H1 (cell line): ENCODE data around the gene ATE1. TPM values are rescaled to one million over a fixed set of nuclear protein-coding genes. Genes with fewer than 3 reads are reported as not detected.

Experiments used
- EZH2 ChIP-seq: fragments of 200-600 bp; sonication (generic); IDR thresholded peaks from 2 replicates; pipeline ENCODE4 v1.7.1; 2012; ENCODE audit warnings: low read depth, mild to moderate bottlenecking, moderate library complexity, low read length, inconsistent platforms; ENCODE audit not compliant: severe bottlenecking
- FOSL1 ChIP-seq: IDR thresholded peaks from 2 replicates; pipeline ENCODE4 v1.6.1; 2011; ENCODE audit warnings: mild to moderate bottlenecking, low read depth, low read length, moderate library complexity; ENCODE audit not compliant: insufficient read depth
- POLR2A ChIP-seq, 2 experiments: IDR thresholded peaks; 1 replicate in 1 of 2; 2 replicates in 1 of 2; pipeline ENCODE4 v1.6.1; 2011; ENCODE audit warnings: low read depth in 2 of 2, low read length in 2 of 2, mild to moderate bottlenecking in 2 of 2; ENCODE audit errors: control extremely low read depth in 1 of 2
- TAF7 ChIP-seq: optimal IDR thresholded peaks from 2 replicates; pipeline ENCODE3; 2011; ENCODE audit warnings: low read depth, mild to moderate bottlenecking, inconsistent platforms, low read length, moderate library complexity, borderline replicate concordance
- TCF12 ChIP-seq: IDR thresholded peaks from 2 replicates; pipeline ENCODE4 v1.6.1; 2011; ENCODE audit warnings: low read depth, mild to moderate bottlenecking, low read length
- YY1 ChIP-seq: IDR thresholded peaks from 2 replicates; pipeline ENCODE4 v1.6.1; 2011; ENCODE audit warnings: low read depth, mild to moderate bottlenecking, low read length
- polyA plus RNA-seq, 7 experiments: library from polyadenylated mRNA; depleted of rRNA in 3 of 7; stranded (reverse) in 5 of 7; unstranded in 2 of 7; fragments of >200 nt in 5 of 7; fragments of 200-250 nt in 2 of 7; gene quantifications; 1 replicate in 5 of 7; 2 replicates in 1 of 7; 4 replicates in 1 of 7; pipeline versions ENCODE4 v1.2.1 to v1.2.3, GENCODE V29; 2011 to 2013; ENCODE audit warnings: missing spikeins in 2 of 7, mixed read lengths in 2 of 7
- total RNA-seq: library from RNA; stranded (reverse); fragmentation: NEBNext Ultra II Directional; extraction: Animal tissue kit (Norgen Biotek cat#: 25700); gene quantifications from 2 replicates; pipeline ENCODE4 v1.2.1, GENCODE V29; 2021

The ATE1 gene
- total and polyA plus RNA-seq, 2 of the 8 experiments (the other 6 are each of a cell fraction or from before 2014, with no cell fraction given): 8.8 to 26.9 TPM

DNA sequence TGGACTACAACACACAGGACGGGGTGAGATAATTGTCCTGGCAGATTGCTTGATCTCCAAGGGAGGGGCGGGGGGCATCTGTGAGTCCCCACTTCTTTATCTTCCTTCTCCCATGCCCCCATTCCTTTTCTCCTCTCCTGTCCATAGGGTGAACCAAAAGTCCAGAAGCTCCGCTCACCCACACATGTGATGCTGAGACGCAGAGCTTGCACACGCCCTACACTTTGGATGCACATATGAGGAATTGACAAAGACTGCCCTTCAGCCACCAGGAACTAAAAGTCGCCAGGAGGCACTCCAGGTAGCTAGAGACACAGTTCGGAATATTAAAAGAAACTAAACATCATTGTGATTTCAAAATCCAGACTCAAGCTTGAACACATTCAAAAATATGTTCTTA lies 216.9 kb downstream of the ATE1 start (continued):
- TF ChIP-seq YY1 (no peak), TCF12 (no peak), POLR2A (IDR thresholded peaks at IDR 0.05; ENCODE audit: control extremely low read depth in 1 of 2, low read depth in 2 of 2, low read length in 2 of 2) (no peak), EZH2 (no peak), FOSL1 (no peak), TAF7 (no peak)
